GM10847 (cell line): ENCODE data around the gene YAF2.

Source experiments
- POLR2A ChIP-seq: IDR thresholded peaks from 2 replicates; pipeline ENCODE4 v1.6.1; 2011; ENCODE audit not compliant: insufficient read length; ENCODE audit errors: extremely low read depth

Gene YAF2

GRCh38 chr12:42174978-42175377 is 63.1 kb downstream of the YAF2 start:
- TF ChIP-seq POLR2A: no peak

- TF ChIP-seq POLR2A: no peak
Measured at GRCh38 chr12:42173961-42174521, 64.0 kb downstream of the YAF2 start.

GRCh38 chr12:42172441-42173210 is 65.4 kb downstream of the YAF2 start:
- no peak for TF ChIP-seq POLR2A

- TF ChIP-seq POLR2A: no peak
Measured at GRCh38 chr12:42167711-42168110, 70.3 kb downstream of the YAF2 start.

- no peak for TF ChIP-seq POLR2A
Measured at GRCh38 chr12:42166501-42166900, 71.5 kb downstream of the YAF2 start.

- TF ChIP-seq POLR2A: no peak
Measured at GRCh38 chr12:42163913-42164312, 74.1 kb downstream of the YAF2 start.

GRCh38 chr12:42162965-42163364 is 75.1 kb downstream of the YAF2 start:
- TF ChIP-seq POLR2A: no peak

- no peak for TF ChIP-seq POLR2A
Measured at GRCh38 chr12:42162193-42162592, 75.9 kb downstream of the YAF2 start.

- TF ChIP-seq POLR2A: no peak
Measured at GRCh38 chr12:42161529-42161928, 76.5 kb downstream of the YAF2 start.

GRCh38 chr12:42156232-42156631 is 81.8 kb downstream of the YAF2 start:
- TF ChIP-seq POLR2A: no peak

GRCh38 chr12:42145552-42146215 is 92.4 kb downstream of the YAF2 start:
- no peak for TF ChIP-seq POLR2A

- TF ChIP-seq POLR2A: no peak
Measured at GRCh38 chr12:42145197-42145549, 92.9 kb downstream of the YAF2 start.

GRCh38 chr12:42144408-42145196 is 93.4 kb downstream of the YAF2 start, which contains the start of gene GXYLT1:
Gene GXYLT1 (minus strand): TSS chr12:42144874. CDS start chr12:42144646, 228 bp downstream.
- peak; percentile 84 for TF ChIP-seq POLR2A

GRCh38 chr12:42144158-42144407 is 94.0 kb downstream of the YAF2 start:
- no peak for TF ChIP-seq POLR2A

GRCh38 chr12:42143452-42144157 is 94.4 kb downstream of the YAF2 start:
- no peak for TF ChIP-seq POLR2A
